Measurements from ENCODE around the gene MYO10. TPM values are rescaled to one million over a fixed set of nuclear protein-coding genes. Genes with fewer than 3 reads are reported as not detected.
A peak's percentile ranks its signal among the peaks of the same experiment; 100 is the strongest.

Gene MYO10
- total and polyA plus RNA-seq, 2 experiments from 2014 or later, result 119 to 276 TPM

GRCh38 chr5:16615741-16616535 lies 320.1 kb downstream of the MYO10 start:
- Mint-ChIP-seq H3K4me1 (peaks cover 9% of the 10 kb centered on the region), H3K27ac (no peak overlapping the region), H3K36me3 (ENCODE audit: low read depth) (no peaks in the 10 kb centered on the region; the same call in 1 of the 3 replicates), H3K9me3 (no peaks in the 10 kb centered on the region; the same call in 2 of the 3 replicates), H3K27me3 (ENCODE audit: insufficient read depth, low read depth, poor library complexity) (peaks cover 16% of the 10 kb centered on the region), H3K4me3 (peak overlapping the region; percentile 83)
- H3F3A ChIP-seq (replicated peaks; ENCODE audit: low read depth), result peaks cover 7% of the 10 kb centered on the region
- peak overlapping the region; percentile 82 for H3K4me3 ChIP-seq
- peaks cover 57% of the 10 kb centered on the region for H3K27me3 ChIP-seq (ENCODE audit: insufficient read depth)
- no peaks in the 10 kb centered on the region for H4K20me1 ChIP-seq (replicated peaks; ENCODE audit: insufficient read depth)
- no peaks in the 10 kb centered on the region for H3K36me3 ChIP-seq (ENCODE audit: insufficient read depth)
- TF ChIP-seq NANOG (IDR thresholded peaks at IDR 0.05; ENCODE audit: borderline replicate concordance), result no peak
- peak; percentile 47 for TF ChIP-seq EZH2 (IDR thresholded peaks at IDR 0.05; ENCODE audit: low read depth, unreplicated experiment)
- no peak for TF ChIP-seq STAT1 (IDR thresholded peaks at IDR 0.05; ENCODE audit: unreplicated experiment)
- no peak for TF ChIP-seq ZNF114 (CRISPR knock-in tag; IDR thresholded peaks at IDR 0.05)
- TF ChIP-seq ZNF462 (CRISPR knock-in tag; IDR thresholded peaks at IDR 0.05), result no peak
- TF ChIP-seq POLR2AphosphoS5 (IDR thresholded peaks at IDR 0.05; ENCODE audit: low read depth), result no peak
- TF ChIP-seq ETS1 (IDR thresholded peaks at IDR 0.05), result no peak
- DNase-seq (ENCODE audit: low spot score) (peak; percentile 37), ATAC-seq (peak; percentile 25)
- no peaks in the 10 kb centered on the region for H3K9me2 ChIP-seq (ENCODE audit: insufficient read depth)
- peaks cover 28% of the 10 kb centered on the region for H3K4me1 ChIP-seq (ENCODE audit: insufficient read depth)
- H3K4me2 ChIP-seq, result peak overlapping the region; percentile 95
- H2AFZ ChIP-seq, result peak overlapping the region; percentile 97
- H3K27ac ChIP-seq (ENCODE audit: low read depth), result no peak overlapping the region
- H3K79me2 ChIP-seq (replicated peaks; ENCODE audit: insufficient read depth), result no peaks in the 10 kb centered on the region

Measured in GM23338 (cell line).